H1 (cell line): ENCODE data around the gene PIM2. TPM values are rescaled to one million over a fixed set of nuclear protein-coding genes. Genes with fewer than 3 reads are reported as not detected.

ENCODE experiments used
- BACH1 ChIP-seq: IDR thresholded peaks from 2 replicates; pipeline ENCODE4 v1.6.1; 2012; ENCODE audit warnings: low read length, improper control_type of control experiment
- BCL11A ChIP-seq, 2 experiments: IDR thresholded peaks; one replicate each; pipeline ENCODE4 v1.6.1; 2011; ENCODE audit warnings: low read depth in 2 of 2, low read length in 2 of 2, mild to moderate bottlenecking in 2 of 2
- CHD7 ChIP-seq: fragments of 300-600 bp; sonication (generic); IDR thresholded peaks from 2 replicates; pipeline ENCODE4 v1.7.1; 2012; ENCODE audit warnings: low read length, moderate library complexity, mild to moderate bottlenecking, inconsistent platforms; ENCODE audit not compliant: insufficient replicate concordance
- JUND ChIP-seq: IDR thresholded peaks from 2 replicates; pipeline ENCODE4 v1.6.1; 2011; ENCODE audit warnings: mild to moderate bottlenecking, improper control_type of control experiment, low read length
- KDM5A ChIP-seq: fragments of 200-600 bp; IDR thresholded peaks from 2 replicates; pipeline ENCODE4 v1.7.1; 2012; ENCODE audit warnings: mild to moderate bottlenecking, low read length, inconsistent platforms, mixed read lengths
- POU5F1 ChIP-seq: IDR thresholded peaks from 2 replicates; pipeline ENCODE4 v1.6.1; 2011; ENCODE audit warnings: low read depth, mild to moderate bottlenecking, low read length, moderate library complexity
- RFX5 ChIP-seq: IDR thresholded peaks from 2 replicates; pipeline ENCODE4 v1.6.1; 2011; ENCODE audit warnings: low read depth, low read length, improper control_type of control experiment, borderline replicate concordance
- SUZ12 ChIP-seq: fragments of 200-600 bp; sonication (generic); IDR thresholded peaks from 2 replicates; pipeline ENCODE4 v1.6.1; 2012; ENCODE audit warnings: mild to moderate bottlenecking, inconsistent platforms, low read length, moderate library complexity, mixed read lengths
- TAF1 ChIP-seq: IDR thresholded peaks from 2 replicates; pipeline ENCODE4 v1.6.1; 2011; ENCODE audit warnings: mild to moderate bottlenecking, low read depth, low read length
- TCF12 ChIP-seq: IDR thresholded peaks from 2 replicates; pipeline ENCODE4 v1.6.1; 2011; ENCODE audit warnings: low read depth, mild to moderate bottlenecking, low read length
- TEAD4 ChIP-seq: IDR thresholded peaks from 2 replicates; pipeline ENCODE4 v1.6.1; 2012; ENCODE audit warnings: low read depth, low read length, inconsistent platforms, mixed read lengths
- polyA plus RNA-seq, 7 experiments: library from polyadenylated mRNA; depleted of rRNA in 3 of 7; stranded (reverse) in 5 of 7; unstranded in 2 of 7; fragments of >200 nt in 5 of 7; fragments of 200-250 nt in 2 of 7; gene quantifications; 1 replicate in 5 of 7; 2 replicates in 1 of 7; 4 replicates in 1 of 7; pipeline versions ENCODE4 v1.2.1 to v1.2.3, GENCODE V29; 2011 to 2013; ENCODE audit warnings: missing spikeins in 2 of 7, mixed read lengths in 2 of 7
- total RNA-seq: library from RNA; stranded (reverse); fragmentation: NEBNext Ultra II Directional; extraction: Animal tissue kit (Norgen Biotek cat#: 25700); gene quantifications from 2 replicates; pipeline ENCODE4 v1.2.1, GENCODE V29; 2021

The PIM2 gene
- total and polyA plus RNA-seq, 2 of the 8 experiments (the other 6 are each of a cell fraction or from before 2014, with no cell fraction given), result 180 to 203 TPM

GRCh38 chrX:48904180-48904579 is 14.6 kb downstream of the PIM2 start (continued):
- TF ChIP-seq CHD7 (no peak), KDM5A (no peak), SUZ12 (no peak), TAF1 (no peak), BCL11A (IDR thresholded peaks at IDR 0.05; ENCODE audit: low read depth in 2 of 2, low read length in 2 of 2) (no peak), JUND (no peak), TCF12 (no peak), TEAD4 (no peak), RFX5 (no peak), POU5F1 (no peak), BACH1 (no peak)
